B cell (primary cell): ENCODE results near the gene KLK10. TPM values are rescaled to one million over a fixed set of nuclear protein-coding genes. Genes with fewer than 3 reads are reported as not detected.

ENCODE experiments used
- ATAC-seq: fragments of 200-7000 bp; cut with Tn5 transposase; one replicate; pipeline ENCODE4 v1.10.0; 2021; ENCODE audit warnings: low read depth, mild to moderate bottlenecking, moderate number of reproducible peaks, moderate library complexity
- CTCF ChIA-PET: fragments of 350-600 bp; sonication (Branson Sonifier 250); formaldehyde crosslinking; loops from one replicate; lab custom pipeline; 2021; ENCODE audit warnings: antibody characterized with exemption, inconsistent platforms; lab: Charles Lee
- POLR2A ChIA-PET: fragments of 350-600 bp; sonication (Branson Sonifier 250); formaldehyde crosslinking; loops from one replicate; lab custom pipeline; 2021; ENCODE audit warnings: antibody characterized with exemption; lab: Charles Lee
- DNase-seq: peaks from one replicate; pipeline ENCODE4 v3.0.0; 2013
- H2AFZ ChIP-seq: 2 replicates; pipeline ENCODE4 v1.6.1; 2012; ENCODE audit warnings: mild to moderate bottlenecking, low read depth, low read length; ENCODE audit not compliant: insufficient read depth, poor library complexity, severe bottlenecking
- H3K27ac ChIP-seq, 2 donors: 1 replicate in 1 of 2; 2 replicates in 1 of 2; pipeline ENCODE4 v1.5.1; 2012 to 2013; ENCODE audit warnings: low read length in 2 of 2, mild to moderate bottlenecking in 2 of 2, moderate library complexity in 1 of 2
- H3K27me3 ChIP-seq, 4 experiments: fragments of 200-600 bp in 1 of 4; sonication (generic) in 1 of 4; replicated peaks in 1 of 4; 1 replicate in 2 of 4; 2 replicates in 2 of 4; pipeline versions ENCODE4 v1.6.1 to v1.7.0; 2013 to 2016; ENCODE audit warnings: low read length in 3 of 4, mild to moderate bottlenecking in 2 of 4, mixed read lengths in 1 of 4, moderate library complexity in 1 of 4; ENCODE audit not compliant: insufficient read depth in 4 of 4, control insufficient read depth in 3 of 4; ENCODE audit errors: control extremely low read depth in 1 of 4
- H3K36me3 ChIP-seq, 2 experiments: replicated peaks in 1 of 2; 1 replicate in 1 of 2; 2 replicates in 1 of 2; pipeline versions ENCODE4 v1.6.1 to v1.7.1; 2013; ENCODE audit warnings: low read length in 1 of 2; ENCODE audit not compliant: insufficient read depth in 2 of 2, control insufficient read depth in 1 of 2; ENCODE audit errors: control extremely low read depth in 1 of 2, extremely low read depth in 1 of 2
- H3K4me1 ChIP-seq, 2 donors: fragments of 200-600 bp in 1 of 2; sonication (generic) in 1 of 2; 1 replicate in 1 of 2; 2 replicates in 1 of 2; pipeline versions ENCODE4 v1.5.1 to v1.6.1; 2013 to 2017; ENCODE audit warnings: low read length in 2 of 2; ENCODE audit not compliant: control insufficient read depth in 2 of 2, insufficient read depth in 2 of 2
- H3K4me2 ChIP-seq: replicated peaks from 2 replicates; pipeline ENCODE3; 2012; ENCODE audit warnings: mild to moderate bottlenecking, low read depth, low read length; ENCODE audit not compliant: poor library complexity, severe bottlenecking
- H3K4me3 ChIP-seq, 5 experiments: fragments of 200-600 bp in 1 of 5; sonication (generic) in 1 of 5; 1 replicate in 3 of 5; 2 replicates in 2 of 5; pipeline versions ENCODE4 v1.5.1 to v1.7.0; 2011 to 2016; ENCODE audit warnings: low read length in 4 of 5, mild to moderate bottlenecking in 4 of 5, low read depth in 2 of 5, control low read depth in 1 of 5, moderate library complexity in 1 of 5; ENCODE audit not compliant: insufficient read depth in 1 of 5; ENCODE audit errors: control extremely low read depth in 1 of 5, extremely low read depth in 1 of 5
- H3K79me2 ChIP-seq: fragments of 200-600 bp; sonication (generic); one replicate; pipeline ENCODE4 v1.6.0; 2016; ENCODE audit warnings: low read length; ENCODE audit not compliant: control insufficient read depth, insufficient read depth
- H3K9ac ChIP-seq: fragments of 200-600 bp; sonication (generic); 2 replicates; pipeline ENCODE4 v1.6.1; 2017; ENCODE audit warnings: mild to moderate bottlenecking, low read length, moderate library complexity
- H3K9me3 ChIP-seq, 3 donors: one replicate each; pipeline versions ENCODE4 v1.6.1 to v1.7.1; 2013; ENCODE audit warnings: low read length in 2 of 3; ENCODE audit not compliant: control insufficient read depth in 2 of 3, insufficient read depth in 1 of 3; ENCODE audit errors: control extremely low read depth in 1 of 3
- H4K20me1 ChIP-seq: 2 replicates; pipeline ENCODE4 v1.6.0; 2012; ENCODE audit warnings: mild to moderate bottlenecking, low read length; ENCODE audit not compliant: insufficient read depth, control insufficient read depth, poor library complexity, severe bottlenecking
- H3K27ac Mint-ChIP-seq: one replicate; pipeline ENCODE4 v1.8.0; 2021; ENCODE audit warnings: mixed read lengths
- H3K27me3 Mint-ChIP-seq: one replicate; pipeline ENCODE4 v1.8.0; 2021; ENCODE audit warnings: mixed read lengths
- H3K4me1 Mint-ChIP-seq: one replicate; pipeline ENCODE4 v1.8.0; 2021; ENCODE audit warnings: mixed read lengths
- H3K4me3 Mint-ChIP-seq: one replicate; pipeline ENCODE4 v1.8.0; 2021; ENCODE audit warnings: mixed read lengths
- H3K9me3 Mint-ChIP-seq: one replicate; pipeline ENCODE4 v1.8.0; 2022; ENCODE audit warnings: mixed read lengths; ENCODE audit not compliant: insufficient read depth
- EZH2 ChIP-seq: IDR thresholded peaks from 2 replicates; pipeline ENCODE4 v1.6.1; 2012; ENCODE audit warnings: borderline replicate concordance, low read depth, mild to moderate bottlenecking, moderate library complexity, low read length; ENCODE audit not compliant: insufficient read depth, poor library complexity, severe bottlenecking
- WGBS: methylation state at CpG from one replicate; pipeline ENCODE4 v1.1.5; 2013; ENCODE audit warnings: missing lambda C conversion rate; ENCODE audit not compliant: insufficient coverage; 5-methylcytosine and 5-hydroxymethylcytosine counted together
- intact Hi-C: fragments of 100-400 bp; cut with micrococcal nuclease; formaldehyde crosslinking; loops from one replicate; pipeline ENCODE4 v1.10.0; 2022
- polyA minus RNA-seq: library from RNA; depleted of rRNA, polyadenylated mRNA; stranded (reverse); fragments of >200 nt; gene quantifications from 2 replicates; pipeline ENCODE4 v1.2.3, GENCODE V29; 2012
- polyA plus RNA-seq: library from polyadenylated mRNA; depleted of rRNA; stranded (reverse); fragments of >200 nt; gene quantifications from 2 replicates; pipeline ENCODE4 v1.2.3, GENCODE V29; 2012
- total RNA-seq, 2 donors: library from RNA; stranded (reverse); fragments of 120-200 nt in 1 of 2; gene quantifications; 1 replicate in 1 of 2; 2 replicates in 1 of 2; pipeline versions ENCODE4 v1.2.3 to v1.2.4, GENCODE V29; 2013 to 2022
- TF ChIP-seq, protein P1 (sequence below): fragments of 200-600 bp; IDR thresholded peaks from one replicate; pipeline ENCODE4 v1.8.0; 2022; ENCODE audit warnings: antibody characterized with exemption, mild to moderate bottlenecking

Gene KLK10
- not detected in 2 replicates for total RNA-seq
- total RNA-seq (2013), result not detected
- polyA plus RNA-seq, result not detected in 2 replicates
- not detected in 2 replicates for polyA minus RNA-seq

GRCh38 chr19:51019544-51019925 lies at the start of gene KLK10:
Gene KLK10 (minus strand): TSS chr19:51019709. CDS start chr19:51019130, 579 bp downstream.
- CTCF ChIA-PET, result no interaction called here
- TF ChIP-seq, protein P1, sequence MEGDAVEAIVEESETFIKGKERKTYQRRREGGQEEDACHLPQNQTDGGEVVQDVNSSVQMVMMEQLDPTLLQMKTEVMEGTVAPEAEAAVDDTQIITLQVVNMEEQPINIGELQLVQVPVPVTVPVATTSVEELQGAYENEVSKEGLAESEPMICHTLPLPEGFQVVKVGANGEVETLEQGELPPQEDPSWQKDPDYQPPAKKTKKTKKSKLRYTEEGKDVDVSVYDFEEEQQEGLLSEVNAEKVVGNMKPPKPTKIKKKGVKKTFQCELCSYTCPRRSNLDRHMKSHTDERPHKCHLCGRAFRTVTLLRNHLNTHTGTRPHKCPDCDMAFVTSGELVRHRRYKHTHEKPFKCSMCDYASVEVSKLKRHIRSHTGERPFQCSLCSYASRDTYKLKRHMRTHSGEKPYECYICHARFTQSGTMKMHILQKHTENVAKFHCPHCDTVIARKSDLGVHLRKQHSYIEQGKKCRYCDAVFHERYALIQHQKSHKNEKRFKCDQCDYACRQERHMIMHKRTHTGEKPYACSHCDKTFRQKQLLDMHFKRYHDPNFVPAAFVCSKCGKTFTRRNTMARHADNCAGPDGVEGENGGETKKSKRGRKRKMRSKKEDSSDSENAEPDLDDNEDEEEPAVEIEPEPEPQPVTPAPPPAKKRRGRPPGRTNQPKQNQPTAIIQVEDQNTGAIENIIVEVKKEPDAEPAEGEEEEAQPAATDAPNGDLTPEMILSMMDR, result no peak
- TF ChIP-seq EZH2, result no peak
- Histone ChIP-seq H3K79me2 (no peaks in the 10 kb centered on the region), H2AFZ (no peak within 1 kb of the TSS), H4K20me1 (no peaks in the 10 kb centered on the region), H3K4me2 (peak within 1 kb of the TSS; percentile 33), H3K27me3 (peaks cover 0 to 44% (median 26%) of the 10 kb centered on the region in 4 experiments), H3K36me3 (no peaks in the 10 kb centered on the region), H3K9ac (no peak within 1 kb of the TSS), H3K27ac (no peak within 1 kb of the TSS), H3K9me3 (peaks cover 0 to 30% (median 0%) of the 10 kb centered on the region in 3 donors), H3K4me1 (peaks cover 7 to 15% of the 10 kb centered on the region in 2 donors), H3K4me3 (no peak within 1 kb of the TSS)
- ATAC-seq, result no peak
- POLR2A ChIA-PET, result no interaction called here
- H3K27ac Mint-ChIP-seq, result no peak within 1 kb of the TSS
- peaks cover 17% of the 10 kb centered on the region for H3K4me1 Mint-ChIP-seq
- no peak for DNase-seq
- H3K4me3 Mint-ChIP-seq, result peak within 1 kb of the TSS; percentile 29
- intact Hi-C loops, result no loop called here
- H3K9me3 Mint-ChIP-seq, result no peaks in the 10 kb centered on the region
- 20% methylated on average over 8 of the region's 14 CpGs for WGBS
- peaks cover 46% of the 10 kb centered on the region for H3K27me3 Mint-ChIP-seq

- H3K4me1 Mint-ChIP-seq, result peaks cover 3% of the 10 kb centered on the region
- WGBS, result 76% methylated on average over 7 of the region's 7 CpGs
- intact Hi-C loops, result loop anchor here (10.0 kb wide), 1 partner anchor 88 kb away; no protein-coding TSS in a partner anchor
- peaks cover 46% of the 10 kb centered on the region for H3K27me3 Mint-ChIP-seq
- Histone ChIP-seq H3K9ac (no peak overlapping the region), H3K79me2 (no peaks in the 10 kb centered on the region), H3K27ac (no peak overlapping the region), H3K4me2 (no peak overlapping the region), H3K4me1 (peaks cover 2 to 4% of the 10 kb centered on the region in 2 donors), H3K27me3 (peaks cover 0 to 44% (median 15%) of the 10 kb centered on the region in 4 experiments), H3K4me3 (no peak overlapping the region), H4K20me1 (no peaks in the 10 kb centered on the region), H2AFZ (no peak overlapping the region), H3K9me3 (peaks cover 0 to 8% (median 0%) of the 10 kb centered on the region in 3 donors), H3K36me3 (no peaks in the 10 kb centered on the region)
- H3K9me3 Mint-ChIP-seq, result no peaks in the 10 kb centered on the region
- H3K27ac Mint-ChIP-seq, result no peak overlapping the region
- POLR2A ChIA-PET, result no interaction called here
- ATAC-seq (no peak), DNase-seq (no peak)
- TF ChIP-seq, protein P1, result no peak
- no peak for TF ChIP-seq EZH2
- CTCF ChIA-PET, result no interaction called here
- H3K4me3 Mint-ChIP-seq, result no peak overlapping the region
Observed at GRCh38 chr19:51066393-51067186, 47.1 kb upstream of the KLK10 start.
